Nephron progenitor cell (in vitro differentiated cells): ENCODE results near the gene SLC12A9.

ENCODE experiments used
- DNase-seq: peaks from one replicate; pipeline ENCODE4 v3.0.0; 2021
- H3K27ac Mint-ChIP-seq: 2 replicates; pipeline ENCODE4 v1.8.0; 2021; ENCODE audit warnings: mild to moderate bottlenecking, moderate library complexity, mixed read lengths
- H3K27me3 Mint-ChIP-seq: 2 replicates; pipeline ENCODE4 v1.8.0; 2021; ENCODE audit warnings: mild to moderate bottlenecking, low read depth, mixed read lengths; ENCODE audit not compliant: poor library complexity
- H3K36me3 Mint-ChIP-seq: 2 replicates; pipeline ENCODE4 v1.8.0; 2021; ENCODE audit warnings: low read depth, mixed read lengths
- H3K4me1 Mint-ChIP-seq: 2 replicates; pipeline ENCODE4 v1.8.0; 2021; ENCODE audit warnings: mixed read lengths
- H3K4me3 Mint-ChIP-seq: 2 replicates; pipeline ENCODE4 v1.8.0; 2021; ENCODE audit warnings: mild to moderate bottlenecking, moderate library complexity, mixed read lengths
- H3K9me3 Mint-ChIP-seq: 2 replicates; pipeline ENCODE4 v1.8.0; 2021; ENCODE audit warnings: mild to moderate bottlenecking, moderate library complexity, mixed read lengths
- TF ChIP-seq, protein P1 (sequence below): fragments of 200-600 bp; sonication (generic); IDR thresholded peaks from 2 replicates; pipeline ENCODE4 v1.5.0; 2021; ENCODE audit warnings: antibody characterized with exemption

The SLC12A9 gene

DNA sequence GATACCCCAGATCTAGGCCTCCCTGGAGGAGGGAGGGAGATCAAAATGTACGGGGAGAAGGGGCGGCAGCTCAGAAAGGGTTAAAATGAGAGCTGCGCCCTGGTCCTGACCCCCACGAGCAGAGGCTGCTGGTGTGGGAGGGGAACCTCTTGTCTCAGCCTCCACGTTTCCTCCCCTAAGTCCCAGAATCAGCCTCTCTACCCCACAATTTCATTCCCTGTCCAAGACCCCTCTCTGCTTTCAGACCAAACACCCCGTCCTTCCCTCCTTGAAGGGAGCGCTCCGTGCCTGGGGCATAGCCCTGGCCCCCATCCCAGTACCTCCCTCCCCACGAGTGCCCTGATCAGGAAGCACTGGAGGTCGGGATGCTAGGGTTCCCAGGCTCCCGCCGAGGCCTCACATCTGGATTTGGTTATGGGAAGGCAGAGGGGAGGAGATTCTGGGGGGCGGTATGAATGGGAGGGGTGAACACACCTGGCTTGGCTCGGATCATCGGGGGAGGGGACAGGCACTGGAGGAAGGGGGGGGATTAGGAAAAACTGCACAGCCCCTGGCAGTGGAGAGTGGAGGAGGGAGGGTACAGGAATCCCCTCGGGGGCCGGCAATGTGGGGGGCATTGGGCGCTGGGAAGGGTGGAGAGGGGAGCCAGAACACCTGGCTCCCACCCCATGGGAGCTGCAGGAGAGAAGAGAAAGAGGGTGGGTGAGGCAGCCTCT lies 27.9 kb upstream of the SLC12A9 start:
- H3K9me3 Mint-ChIP-seq = no peaks in the 10 kb centered on the region
- peaks cover 3% of the 10 kb centered on the region for H3K27me3 Mint-ChIP-seq
- peaks cover 46% of the 10 kb centered on the region for H3K4me1 Mint-ChIP-seq
- H3K27ac Mint-ChIP-seq = peak overlapping the region; percentile 68
- TF ChIP-seq, protein P1, sequence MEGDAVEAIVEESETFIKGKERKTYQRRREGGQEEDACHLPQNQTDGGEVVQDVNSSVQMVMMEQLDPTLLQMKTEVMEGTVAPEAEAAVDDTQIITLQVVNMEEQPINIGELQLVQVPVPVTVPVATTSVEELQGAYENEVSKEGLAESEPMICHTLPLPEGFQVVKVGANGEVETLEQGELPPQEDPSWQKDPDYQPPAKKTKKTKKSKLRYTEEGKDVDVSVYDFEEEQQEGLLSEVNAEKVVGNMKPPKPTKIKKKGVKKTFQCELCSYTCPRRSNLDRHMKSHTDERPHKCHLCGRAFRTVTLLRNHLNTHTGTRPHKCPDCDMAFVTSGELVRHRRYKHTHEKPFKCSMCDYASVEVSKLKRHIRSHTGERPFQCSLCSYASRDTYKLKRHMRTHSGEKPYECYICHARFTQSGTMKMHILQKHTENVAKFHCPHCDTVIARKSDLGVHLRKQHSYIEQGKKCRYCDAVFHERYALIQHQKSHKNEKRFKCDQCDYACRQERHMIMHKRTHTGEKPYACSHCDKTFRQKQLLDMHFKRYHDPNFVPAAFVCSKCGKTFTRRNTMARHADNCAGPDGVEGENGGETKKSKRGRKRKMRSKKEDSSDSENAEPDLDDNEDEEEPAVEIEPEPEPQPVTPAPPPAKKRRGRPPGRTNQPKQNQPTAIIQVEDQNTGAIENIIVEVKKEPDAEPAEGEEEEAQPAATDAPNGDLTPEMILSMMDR = no peak
- no peak for DNase-seq
- peaks cover 27% of the 10 kb centered on the region for H3K36me3 Mint-ChIP-seq
- peak overlapping the region; percentile 100 for H3K4me3 Mint-ChIP-seq

DNA sequence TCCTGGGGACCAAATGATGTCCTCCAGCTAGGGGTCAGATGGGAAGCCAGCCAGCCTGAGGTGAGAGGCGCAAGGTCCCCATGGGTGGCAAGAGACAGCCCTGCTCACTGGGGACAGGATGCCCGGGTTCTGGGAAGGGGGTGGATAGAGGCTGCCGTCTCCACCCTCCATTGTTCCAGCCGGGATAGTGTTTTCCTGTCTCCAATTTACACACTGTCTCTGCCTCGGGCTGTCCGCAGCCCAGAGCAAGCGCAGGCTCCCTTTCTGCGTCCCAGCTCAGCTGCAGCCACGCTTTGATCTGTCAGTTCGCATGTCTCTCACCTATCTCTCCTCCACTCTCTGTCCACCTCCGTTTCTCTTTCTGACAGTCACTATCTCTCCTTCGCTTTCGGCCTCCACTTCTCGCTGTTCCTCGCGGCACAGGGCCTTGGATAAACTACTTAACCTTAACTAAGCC lies 27.3 kb upstream of the SLC12A9 start:
- peak overlapping the region; percentile 47 for H3K27ac Mint-ChIP-seq

GRCh38 chr7:100825751-100826513 lies 26.6 kb upstream of the SLC12A9 start:
- Mint-ChIP-seq H3K27ac (peak overlapping the region; percentile 83), H3K9me3 (no peaks in the 10 kb centered on the region), H3K4me1 (peaks cover 47% of the 10 kb centered on the region), H3K27me3 (peaks cover 5% of the 10 kb centered on the region), H3K4me3 (peak overlapping the region; percentile 100), H3K36me3 (peaks cover 15% of the 10 kb centered on the region)
- DNase-seq = no peak
- TF ChIP-seq, protein P1 = peak; percentile 9

More for the DNA sequence above, 27.3 kb upstream of the SLC12A9 start:
- DNase-seq = peak; percentile 29
- no peaks in the 10 kb centered on the region for H3K9me3 Mint-ChIP-seq
- H3K36me3 Mint-ChIP-seq = peaks cover 21% of the 10 kb centered on the region
- peaks cover 47% of the 10 kb centered on the region for H3K4me1 Mint-ChIP-seq
- TF ChIP-seq, protein P1 = no peak
- H3K27me3 Mint-ChIP-seq = peaks cover 3% of the 10 kb centered on the region
- H3K4me3 Mint-ChIP-seq = peak overlapping the region; percentile 100

- H3K27ac Mint-ChIP-seq = peak overlapping the region; percentile 83
- peak; percentile 38 for DNase-seq
- peaks cover 13% of the 10 kb centered on the region for H3K36me3 Mint-ChIP-seq
- H3K4me1 Mint-ChIP-seq = peaks cover 47% of the 10 kb centered on the region
- TF ChIP-seq, protein P1 = no peak
- H3K4me3 Mint-ChIP-seq = peak overlapping the region; percentile 100
- H3K9me3 Mint-ChIP-seq = no peaks in the 10 kb centered on the region
- H3K27me3 Mint-ChIP-seq = peaks cover 7% of the 10 kb centered on the region
These were observed 25.8 kb upstream of the SLC12A9 start for GRCh38 chr7:100826514-100827329.

DNA sequence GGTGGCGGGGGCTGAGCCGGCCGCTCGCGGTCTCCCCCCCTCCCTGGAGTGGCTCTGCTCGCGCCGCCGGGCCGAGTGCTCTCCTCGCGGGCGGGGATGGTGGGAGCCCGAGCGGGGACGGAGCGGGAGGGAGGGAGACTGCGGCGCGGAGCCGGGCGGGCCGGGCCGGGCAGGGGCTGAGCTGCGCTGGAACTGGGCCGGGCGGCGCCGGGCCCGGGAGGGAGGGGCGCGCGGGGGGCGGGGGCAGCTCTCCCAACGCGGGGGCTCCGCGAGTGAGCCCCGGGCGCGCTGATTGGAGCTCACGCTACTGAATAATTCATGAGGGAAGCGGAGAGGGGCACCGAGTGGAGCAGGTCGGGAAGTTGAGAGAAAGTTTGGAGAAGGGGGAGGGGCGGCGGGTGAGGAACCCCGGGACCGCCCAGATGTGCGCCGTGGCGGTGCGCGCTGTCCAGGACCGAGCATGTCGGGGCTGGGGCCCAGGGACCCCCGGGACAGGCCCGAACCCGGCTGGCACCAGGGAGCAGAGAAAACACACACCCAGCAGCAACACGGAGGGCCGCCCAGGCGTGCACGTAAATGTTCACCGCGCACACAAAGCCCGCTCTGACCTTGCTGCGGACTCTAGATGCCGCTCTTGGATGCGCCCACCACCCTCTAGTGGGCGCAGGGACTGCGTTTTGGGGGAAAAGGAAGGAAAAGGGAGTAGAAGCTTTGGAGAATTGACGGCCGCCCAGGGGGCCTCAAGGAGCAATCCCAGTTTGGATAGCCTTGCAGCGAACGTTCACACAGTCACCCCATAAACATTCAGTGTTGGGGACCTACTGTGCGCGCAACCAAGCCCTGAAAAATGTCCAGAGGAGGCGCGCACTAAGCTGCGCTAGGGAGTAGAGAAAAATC lies 24.9 kb upstream of the SLC12A9 start, which contains the start of gene EPHB4:
Gene EPHB4 (minus strand): TSS at position 194 of the 897 bp plus-strand sequence. CDS start 493 bp downstream, outside the sequence.
- Mint-ChIP-seq H3K27ac (peak within 1 kb of the TSS; percentile 96), H3K27me3 (peaks cover 11% of the 10 kb centered on the region), H3K36me3 (peaks cover 7% of the 10 kb centered on the region), H3K4me1 (peaks cover 47% of the 10 kb centered on the region), H3K4me3 (peak within 1 kb of the TSS; percentile 100), H3K9me3 (no peaks in the 10 kb centered on the region)
- TF ChIP-seq, protein P1 = peak; percentile 51
- DNase-seq = peak; percentile 91
